GM12891 (cell line): ENCODE data around the gene FBXL20.
"Not testable (repeated sequence)": the region's sequence is repeated elsewhere in the genome, so short reads cannot be mapped to it uniquely, and the experiment has no call there.

Experiments used
- DNase-seq: peaks from one replicate; pipeline ENCODE4 v3.0.0; 2011; ENCODE audit warnings: low spot score; ENCODE audit not compliant: insufficient read length
- FAIRE-seq: peaks from 2 replicates; lab custom pipeline; 2011; peaks lifted over from hg19 to GRCh38; lab: Jason Lieb, UNC
- PAX5 ChIP-seq: IDR thresholded peaks from 2 replicates; pipeline ENCODE4 v1.6.1; 2011; ENCODE audit warnings: low read length, moderate library complexity, mild to moderate bottlenecking; ENCODE audit not compliant: insufficient read depth, severe bottlenecking
- POLR2A ChIP-seq: IDR thresholded peaks from 2 replicates; pipeline ENCODE4 v1.6.1; 2011; ENCODE audit warnings: low read depth, low read length, control low read depth
- POLR2AphosphoS5 ChIP-seq: IDR thresholded peaks from 2 replicates; pipeline ENCODE4 v1.6.1; 2011; ENCODE audit warnings: low read depth, low read length, control low read depth
- POU2F2 ChIP-seq: IDR thresholded peaks from 2 replicates; pipeline ENCODE4 v1.6.1; 2011; ENCODE audit warnings: low read depth, mild to moderate bottlenecking, control low read depth, low read length, moderate library complexity
- SPI1 ChIP-seq: IDR thresholded peaks from 2 replicates; pipeline ENCODE4 v1.6.1; 2011; ENCODE audit warnings: low read depth, low read length, control low read depth
- TAF1 ChIP-seq: IDR thresholded peaks from 2 replicates; pipeline ENCODE4 v1.6.1; 2011; ENCODE audit warnings: low read depth, low read length, control low read depth

FBXL20 gene

DNA sequence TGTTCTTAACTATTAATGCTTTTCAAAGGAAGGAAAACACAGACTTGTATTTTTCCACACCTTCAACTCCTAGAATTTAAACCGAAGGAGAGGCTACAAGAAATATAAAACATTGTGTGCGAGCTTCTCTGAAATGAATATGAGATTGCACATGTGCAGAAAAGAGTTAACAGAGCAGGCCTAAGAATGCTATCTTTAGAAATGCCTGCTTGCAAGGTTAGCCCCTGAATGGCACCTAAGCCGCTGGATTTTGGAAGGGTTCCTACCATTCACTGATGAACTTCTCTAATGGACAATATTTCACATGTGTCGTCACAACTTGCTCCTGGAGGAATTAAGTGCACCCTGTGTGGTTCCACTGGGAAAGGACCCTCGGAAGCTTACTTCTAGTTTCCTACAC is 69.3 kb downstream of the FBXL20 start:
- no peak for DNase-seq
- no peak for TF ChIP-seq SPI1
- TF ChIP-seq POU2F2: no peak
- TF ChIP-seq POLR2A: no peak
- no peak for TF ChIP-seq POLR2AphosphoS5
- no peak for TF ChIP-seq PAX5
- TF ChIP-seq TAF1: no peak
- FAIRE-seq: no peak

DNA sequence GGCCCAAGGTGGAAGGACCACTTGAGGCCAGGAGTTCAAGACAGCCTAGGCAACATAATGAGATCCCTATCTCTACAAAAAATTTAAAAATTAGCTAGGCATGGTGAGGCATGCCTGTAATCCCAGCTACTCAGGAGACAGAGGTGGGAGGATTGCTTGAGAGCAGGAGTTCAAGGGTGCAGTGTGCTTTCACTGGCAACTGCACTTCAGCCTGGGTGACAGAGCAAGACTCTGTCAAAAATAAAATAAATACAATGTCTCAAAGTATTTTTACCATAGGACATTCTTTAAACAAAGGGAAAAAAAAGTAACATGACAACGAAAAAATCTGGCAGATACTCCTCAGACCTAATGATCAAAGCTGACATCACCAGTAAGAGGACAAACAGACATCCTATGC is 72.6 kb downstream of the FBXL20 start:
- no peak for DNase-seq
- no peak for FAIRE-seq
- TF ChIP-seq POLR2A (no peak), PAX5 (no peak), SPI1 (no peak), POU2F2 (no peak), POLR2AphosphoS5 (no peak), TAF1 (no peak)

DNA sequence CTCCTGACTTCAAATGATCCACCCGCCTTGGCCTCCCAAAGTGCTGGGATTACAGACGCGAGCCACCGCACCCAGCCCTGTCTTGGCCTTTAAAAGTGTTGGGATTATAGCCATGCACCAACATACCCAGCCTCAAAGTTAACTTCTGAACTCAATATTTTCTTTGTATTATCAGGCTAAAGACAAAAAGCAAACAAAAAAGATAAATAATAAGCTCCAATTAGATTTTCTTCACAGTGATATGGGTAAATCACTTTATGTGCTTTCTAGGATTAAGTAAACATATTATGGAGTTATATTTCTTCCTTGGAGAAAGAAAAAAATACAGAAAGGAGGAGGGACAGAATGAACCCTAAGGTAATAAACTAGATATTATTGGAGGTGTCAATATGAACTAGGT is 74.3 kb downstream of the FBXL20 start:
- FAIRE-seq (no peak), DNase-seq (no peak)
- TF ChIP-seq TAF1: no peak
- TF ChIP-seq POU2F2: no peak
- no peak for TF ChIP-seq POLR2AphosphoS5
- TF ChIP-seq PAX5: no peak
- TF ChIP-seq SPI1: no peak
- TF ChIP-seq POLR2A: no peak

DNA sequence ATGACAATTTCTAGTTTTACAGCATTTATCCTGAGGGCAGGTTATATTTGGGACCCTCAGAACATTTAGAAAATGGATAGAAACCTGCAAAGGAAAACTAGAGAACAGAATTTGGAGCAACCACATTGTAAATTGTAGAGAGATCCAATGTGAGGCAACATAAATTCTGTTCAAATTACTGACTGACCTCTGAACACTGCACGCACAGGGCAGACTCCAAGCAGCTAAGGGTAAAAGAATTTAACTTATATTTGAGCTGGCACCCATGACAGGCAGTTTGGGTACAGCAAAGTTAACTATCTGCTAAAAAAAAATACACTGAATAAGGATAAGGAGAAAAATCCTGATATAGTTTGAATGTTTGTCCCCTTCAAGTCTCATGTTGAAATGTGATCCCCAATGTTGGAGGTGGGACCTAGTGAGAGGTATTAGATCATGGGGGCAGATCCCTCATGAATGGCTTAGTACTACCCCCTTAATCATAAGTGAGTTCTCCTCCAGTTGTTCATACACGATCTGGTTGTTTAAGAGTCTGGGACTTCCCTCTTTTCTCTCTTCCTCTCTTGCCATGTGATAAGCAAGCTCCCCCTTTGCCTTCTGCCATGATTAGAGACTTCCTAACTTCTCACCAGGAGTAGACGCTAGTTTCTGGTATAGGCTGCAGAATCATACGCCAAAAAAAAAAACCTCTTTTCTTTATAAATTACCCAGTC is 75.7 kb downstream of the FBXL20 start:
- FAIRE-seq: no peak
- TF ChIP-seq POLR2AphosphoS5: no peak
- TF ChIP-seq POLR2A: no peak
- peak; percentile 62 for TF ChIP-seq SPI1
- no peak for DNase-seq

DNA sequence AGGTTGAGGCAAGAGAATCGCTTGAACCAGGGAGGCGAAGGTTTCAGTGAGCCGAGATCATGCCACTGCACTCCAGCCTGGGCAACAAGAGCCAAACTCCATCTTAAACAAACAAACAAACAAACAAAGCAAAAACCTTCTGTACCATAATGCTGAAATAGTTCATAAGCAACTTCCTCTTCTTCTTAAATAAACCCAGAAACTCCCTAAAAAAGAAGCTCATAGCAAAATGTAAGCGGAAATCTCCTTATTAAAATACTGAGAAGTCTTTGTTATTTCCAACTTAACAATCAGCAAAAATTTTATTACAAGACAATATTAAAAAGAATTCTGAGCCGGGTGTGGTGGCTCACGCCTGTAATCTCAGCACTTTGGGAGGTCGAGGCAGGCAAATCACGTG is 82.8 kb downstream of the FBXL20 start:
- no peak for DNase-seq
- TF ChIP-seq SPI1: no peak
- TF ChIP-seq TAF1: no peak
- no peak for TF ChIP-seq PAX5
- TF ChIP-seq POLR2A: no peak
- TF ChIP-seq POU2F2: no peak
- no peak for TF ChIP-seq POLR2AphosphoS5
- FAIRE-seq: no peak

DNA sequence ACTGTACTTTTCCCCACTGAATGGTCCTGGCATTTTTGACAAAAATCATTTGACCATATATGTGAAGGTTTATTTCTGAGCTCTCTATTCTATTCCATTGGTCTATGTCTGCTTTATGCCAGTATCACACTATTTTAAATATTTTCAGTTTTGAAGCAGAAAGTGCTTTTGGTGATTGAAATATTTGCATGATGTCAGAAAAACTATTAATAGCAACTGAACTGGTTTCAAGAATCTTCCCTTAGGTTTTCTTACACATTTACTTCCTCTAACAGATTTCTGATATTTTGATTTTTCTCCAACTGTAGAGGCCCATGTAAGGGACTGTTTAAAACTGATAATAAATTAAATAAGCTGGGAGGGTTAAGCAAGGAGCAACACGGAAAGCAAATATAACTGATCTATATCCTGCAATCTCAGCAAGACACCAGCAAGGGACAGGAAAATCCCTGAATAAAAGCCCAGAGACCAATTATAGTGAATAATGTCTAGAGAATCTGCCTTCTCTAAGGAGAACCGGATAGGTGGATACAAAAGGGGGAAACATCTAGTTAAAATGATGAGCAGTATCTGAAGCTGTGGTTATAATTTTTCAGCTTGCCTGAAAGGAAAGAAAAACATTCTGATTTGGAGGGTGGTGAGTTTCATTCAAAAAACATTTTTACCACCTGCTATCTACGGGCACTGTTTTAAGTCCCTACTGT is 94.8 kb downstream of the FBXL20 start:
- FAIRE-seq: no peak

DNA sequence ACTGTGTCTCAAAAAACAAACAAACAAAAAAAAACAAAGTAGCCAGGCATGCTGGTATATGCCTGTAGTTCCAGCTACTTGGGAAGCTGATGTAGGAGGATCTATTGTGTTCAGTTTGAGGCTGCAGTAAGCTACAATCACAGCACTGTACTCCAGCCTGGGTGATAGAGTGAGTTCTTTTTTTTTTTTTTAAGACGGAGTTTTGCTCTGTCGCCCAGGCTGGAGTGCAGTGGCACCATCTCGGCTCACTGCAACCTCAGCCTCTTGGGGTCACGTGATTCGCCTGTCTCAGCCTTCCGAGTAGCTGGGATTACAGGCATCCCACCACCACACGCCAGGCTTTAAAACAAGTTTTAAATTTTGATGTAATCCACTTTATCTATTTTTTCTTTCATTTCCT is 95.4 kb downstream of the FBXL20 start:
- no peak for DNase-seq
- TF ChIP-seq POLR2A (no peak), POLR2AphosphoS5 (no peak), TAF1 (no peak), PAX5 (no peak), POU2F2 (no peak), SPI1 (no peak)
- FAIRE-seq: no peak

More for the DNA sequence above, 94.8 kb downstream of the FBXL20 start:
- no peak for TF ChIP-seq POLR2AphosphoS5
- TF ChIP-seq PAX5: no peak
- TF ChIP-seq SPI1: no peak
- no peak for TF ChIP-seq TAF1
- TF ChIP-seq POLR2A: no peak
- TF ChIP-seq POU2F2: no peak
- no peak for DNase-seq

DNA sequence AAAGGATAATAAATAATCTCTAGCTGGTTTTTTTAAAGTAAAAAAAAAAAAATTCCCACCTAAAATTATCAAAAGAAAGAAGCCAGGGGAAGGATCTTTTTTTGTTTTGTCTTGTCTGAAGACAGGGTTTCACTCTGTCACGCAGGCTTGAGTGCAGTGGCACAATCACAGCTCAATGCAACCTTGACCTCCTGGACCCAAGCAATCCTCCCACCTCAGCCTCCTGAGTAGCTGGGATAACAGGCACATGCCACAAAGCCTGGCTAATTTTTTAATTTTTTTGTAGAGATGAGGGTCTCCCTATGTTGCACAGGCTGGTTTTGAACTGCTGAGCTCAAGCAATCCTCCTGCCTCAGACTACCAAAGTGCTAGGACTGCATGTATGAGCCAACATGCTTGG is 97.2 kb downstream of the FBXL20 start:
- TF ChIP-seq POU2F2: no peak
- FAIRE-seq: no peak
- no peak for DNase-seq

DNA sequence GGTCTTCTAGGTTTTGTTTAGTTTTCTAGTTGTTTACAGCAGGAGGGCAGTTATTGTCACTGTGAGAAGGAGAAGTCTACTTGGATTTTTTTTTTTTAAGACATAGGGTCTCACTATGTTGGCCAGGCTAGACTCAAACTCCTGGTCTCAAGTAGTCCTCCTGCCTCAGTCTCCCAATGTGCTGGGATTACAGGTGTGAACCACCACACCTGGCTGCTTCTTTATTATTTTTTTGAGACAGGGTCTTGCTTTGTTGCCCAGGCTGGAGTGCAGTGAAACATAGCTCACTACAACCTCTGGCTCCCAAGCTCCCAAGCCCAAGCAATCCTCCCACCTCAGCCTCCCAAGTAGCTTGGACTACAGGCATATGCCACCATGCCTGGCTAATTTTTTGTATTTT is 107.4 kb downstream of the FBXL20 start:
- FAIRE-seq (no peak), DNase-seq (no peak)
- TF ChIP-seq POLR2AphosphoS5 (no peak), POU2F2 (no peak), SPI1 (no peak), POLR2A (no peak), PAX5 (no peak), TAF1 (no peak)

DNA sequence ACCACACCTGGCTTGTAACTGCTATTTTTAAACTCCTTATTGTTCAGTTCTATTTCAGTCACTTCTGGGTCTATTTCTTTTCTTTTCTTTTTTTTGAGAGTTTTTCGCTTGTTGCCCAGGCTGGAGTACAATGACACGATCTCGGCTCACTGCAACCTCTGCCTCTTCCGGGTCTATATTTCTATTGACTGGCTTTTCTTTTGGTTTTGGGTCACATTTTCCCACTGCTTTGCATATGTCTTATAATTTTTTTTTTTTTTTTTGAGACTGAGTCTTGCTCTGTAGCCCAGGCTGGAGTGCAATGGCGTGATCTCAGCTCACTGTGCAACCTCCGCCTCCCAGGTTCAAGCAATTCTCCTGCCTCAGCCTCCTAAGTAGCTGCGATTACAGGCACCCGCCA is 108.9 kb downstream of the FBXL20 start:
- DNase-seq, FAIRE-seq: not testable (repeated sequence)

DNA sequence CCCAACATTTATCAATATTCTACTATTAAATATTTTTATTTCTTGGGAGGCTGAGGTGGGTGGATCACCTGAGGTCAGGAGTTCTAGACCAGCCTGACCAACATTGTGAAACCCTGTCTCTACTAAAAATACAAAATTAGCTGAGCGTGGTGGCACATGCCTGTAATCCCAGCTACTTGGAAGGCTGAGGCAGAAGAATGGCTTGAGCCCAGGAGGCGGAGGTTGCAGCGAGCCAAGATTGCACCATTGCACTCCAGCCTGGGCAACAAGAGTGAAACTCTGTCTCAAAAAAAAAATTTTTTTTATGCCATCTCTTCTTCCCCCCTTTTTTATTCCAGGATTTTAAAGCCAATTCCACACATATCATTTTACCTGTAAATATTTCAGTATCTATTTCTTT is 114.9 kb downstream of the FBXL20 start:
- DNase-seq, FAIRE-seq: not testable (repeated sequence)
